H1 (cell line): ENCODE data around the gene AKR1C2. TPM values are rescaled to one million over a fixed set of nuclear protein-coding genes. Genes with fewer than 3 reads are reported as not detected.

Source experiments
- CTCF ChIA-PET: fragments of 300-600 bp; sonication (Branson Sonifier 250); formaldehyde crosslinking; loops from one replicate; lab custom pipeline; 2021; ENCODE audit not compliant: partially characterized antibody; lab: Charles Lee
- POLR2A ChIA-PET: fragments of 300-600 bp; sonication (Branson Sonifier 250); formaldehyde crosslinking; loops from one replicate; lab custom pipeline; 2021; ENCODE audit warnings: inconsistent platforms; ENCODE audit not compliant: partially characterized antibody; lab: Charles Lee
- DNase-seq, 2 experiments: peaks; one replicate each; pipeline versions ENCODE4 v3.0.0 to v3.0.0-alpha.2; 2010 to 2022; ENCODE audit warnings: low spot score in 2 of 2, low read depth in 1 of 2, mixed read lengths in 1 of 2
- FAIRE-seq: peaks from 2 replicates; lab custom pipeline; 2011; peaks lifted over from hg19 to GRCh38; lab: Jason Lieb, UNC
- H2AFZ ChIP-seq: 2 replicates; pipeline ENCODE4 v1.8.1; 2012; ENCODE audit warnings: low read length, inconsistent platforms
- H2AK5ac ChIP-seq: 2 replicates; pipeline ENCODE4 v1.6.1; 2013; ENCODE audit warnings: low read depth, low read length
- H2BK120ac ChIP-seq: replicated peaks from 2 replicates; pipeline ENCODE3; 2013; ENCODE audit warnings: low read depth, low read length, inconsistent platforms
- H2BK12ac ChIP-seq: 2 replicates; pipeline ENCODE4 v1.6.1; 2013; ENCODE audit warnings: low read depth, low read length
- H2BK15ac ChIP-seq: 2 replicates; pipeline ENCODE4 v1.6.1; 2013; ENCODE audit warnings: low read length
- H2BK20ac ChIP-seq: 2 replicates; pipeline ENCODE4 v1.6.1; 2013; ENCODE audit warnings: low read length
- H2BK5ac ChIP-seq: 2 replicates; pipeline ENCODE4 v1.6.1; 2013; ENCODE audit warnings: low read depth, low read length
- H3K14ac ChIP-seq: 2 replicates; pipeline ENCODE4 v1.6.1; 2013; ENCODE audit warnings: inconsistent platforms; ENCODE audit not compliant: insufficient read length
- H3K18ac ChIP-seq: 2 replicates; pipeline ENCODE4 v1.6.1; 2013; ENCODE audit warnings: low read length; ENCODE audit errors: extremely low read depth
- H3K23ac ChIP-seq: 2 replicates; pipeline ENCODE4 v1.6.1; 2013; ENCODE audit warnings: inconsistent platforms; ENCODE audit not compliant: insufficient read length
- H3K23me2 ChIP-seq: 2 replicates; pipeline ENCODE4 v1.6.1; 2013; ENCODE audit warnings: low read depth, low read length
- H3K27ac ChIP-seq: 2 replicates; pipeline ENCODE4 v1.6.1; 2011; ENCODE audit warnings: low read depth, low read length, inconsistent platforms
- H3K27me3 ChIP-seq, 4 experiments: replicated peaks in 1 of 4; 1 replicate in 1 of 4; 2 replicates in 3 of 4; pipeline versions ENCODE4 v1.6.1 to v1.8.1; 2011 to 2013; ENCODE audit warnings: low read length in 3 of 4, mild to moderate bottlenecking in 3 of 4, inconsistent platforms in 2 of 4, mixed read lengths in 2 of 4, moderate library complexity in 1 of 4; ENCODE audit not compliant: control insufficient read depth in 3 of 4, insufficient read depth in 3 of 4; ENCODE audit errors: extremely low read depth in 1 of 4
- H3K36me3 ChIP-seq, 4 experiments: 2 replicates each; pipeline versions ENCODE4 v1.6.1 to v1.8.1; 2011 to 2013; ENCODE audit warnings: mild to moderate bottlenecking in 4 of 4, low read length in 3 of 4, moderate library complexity in 2 of 4, control low read depth in 1 of 4, inconsistent platforms in 1 of 4; ENCODE audit not compliant: insufficient read depth in 4 of 4, control insufficient read depth in 2 of 4
- H3K4ac ChIP-seq: replicated peaks from 2 replicates; pipeline ENCODE3; 2013; ENCODE audit warnings: low read length, low read depth, mixed read lengths, inconsistent platforms; ENCODE audit not compliant: insufficient read length
- H3K4me1 ChIP-seq, 4 experiments: replicated peaks in 1 of 4; 1 replicate in 1 of 4; 2 replicates in 3 of 4; pipeline versions ENCODE4 v1.6.1 to v1.8.1; 2011 to 2013; ENCODE audit warnings: low read length in 3 of 4, inconsistent platforms in 2 of 4, mixed read lengths in 1 of 4; ENCODE audit not compliant: insufficient read depth in 4 of 4, control insufficient read depth in 3 of 4
- H3K4me2 ChIP-seq, 2 experiments: 2 replicates each; pipeline versions ENCODE4 v1.6.1 to v1.8.1; 2011 to 2013; ENCODE audit warnings: low read depth in 2 of 2, low read length in 2 of 2, control low read depth in 1 of 2, inconsistent platforms in 1 of 2, mild to moderate bottlenecking in 1 of 2; ENCODE audit not compliant: insufficient read depth in 1 of 2
- H3K4me3 ChIP-seq, 4 experiments: fragments of 200-600, 300-600 bp in 1 of 4; sonication (generic), shearing (Covaris generic), sonication (Bioruptor Twin) in 1 of 4; 2 replicates each; pipeline versions ENCODE4 v1.5.1 to v1.8.1; 2011 to 2016; ENCODE audit warnings: low read length in 4 of 4, low read depth in 3 of 4, control low read depth in 2 of 4, inconsistent platforms in 2 of 4, mild to moderate bottlenecking in 2 of 4, mixed read lengths in 1 of 4, moderate library complexity in 1 of 4; ENCODE audit not compliant: insufficient read depth in 2 of 4; ENCODE audit errors: extremely low read depth in 1 of 4
- H3K56ac ChIP-seq: replicated peaks from 2 replicates; pipeline ENCODE3; 2013; ENCODE audit warnings: low read depth, mild to moderate bottlenecking, mixed read lengths, low read length, inconsistent platforms; ENCODE audit not compliant: insufficient read length
- H3K79me1 ChIP-seq: 2 replicates; pipeline ENCODE4 v1.6.1; 2013; ENCODE audit warnings: low read depth, low read length, control low read depth
- H3K79me2 ChIP-seq, 2 experiments: 2 replicates each; pipeline versions ENCODE4 v1.6.1 to v1.8.1; 2012 to 2013; ENCODE audit warnings: low read length in 2 of 2, mild to moderate bottlenecking in 2 of 2, inconsistent platforms in 1 of 2; ENCODE audit not compliant: insufficient read depth in 2 of 2, control insufficient read depth in 1 of 2
- H3K9ac ChIP-seq, 4 experiments: replicated peaks in 1 of 4; 1 replicate in 1 of 4; 2 replicates in 3 of 4; pipeline versions ENCODE4 v1.6.1 to v1.8.1; 2011 to 2013; ENCODE audit warnings: low read depth in 3 of 4, low read length in 3 of 4, control low read depth in 2 of 4, mild to moderate bottlenecking in 2 of 4, moderate library complexity in 2 of 4, inconsistent platforms in 1 of 4; ENCODE audit errors: extremely low read depth in 1 of 4
- H3K9me3 ChIP-seq, 2 experiments: 2 replicates each; pipeline versions ENCODE4 v1.6.1 to v1.8.1; 2012 to 2013; ENCODE audit warnings: mild to moderate bottlenecking in 2 of 2, moderate library complexity in 2 of 2, control low read depth in 1 of 2, inconsistent platforms in 1 of 2, low read depth in 1 of 2, low read length in 1 of 2, mixed read lengths in 1 of 2; ENCODE audit not compliant: insufficient read depth in 2 of 2
- H4K20me1 ChIP-seq, 2 experiments: replicated peaks in 1 of 2; 2 replicates each; pipeline versions ENCODE3 to v1.8.1; 2011 to 2013; ENCODE audit warnings: inconsistent platforms in 2 of 2, low read length in 2 of 2, mild to moderate bottlenecking in 1 of 2; ENCODE audit not compliant: insufficient read depth in 2 of 2, control insufficient read depth in 1 of 2
- H4K5ac ChIP-seq: 2 replicates; pipeline ENCODE4 v1.6.1; 2013; ENCODE audit warnings: low read length, low read depth, mixed read lengths, inconsistent platforms; ENCODE audit not compliant: insufficient read length
- H4K8ac ChIP-seq: 2 replicates; pipeline ENCODE4 v1.8.0; 2013; ENCODE audit warnings: mild to moderate bottlenecking, moderate library complexity, low read length, inconsistent platforms; ENCODE audit not compliant: insufficient read depth; ENCODE audit errors: extremely low read depth
- H4K91ac ChIP-seq: replicated peaks from 2 replicates; pipeline ENCODE3; 2013; ENCODE audit warnings: low read length, mixed read lengths, inconsistent platforms; ENCODE audit not compliant: insufficient read length
- BACH1 ChIP-seq: IDR thresholded peaks from 2 replicates; pipeline ENCODE4 v1.6.1; 2012; ENCODE audit warnings: low read length, improper control_type of control experiment
- CTBP2 ChIP-seq: IDR thresholded peaks from 2 replicates; pipeline ENCODE4 v1.7.0; 2011; ENCODE audit warnings: borderline replicate concordance, mild to moderate bottlenecking, moderate library complexity, mixed read lengths, low read length; ENCODE audit not compliant: insufficient read depth, insufficient read length
- POLR2A ChIP-seq, 2 experiments: IDR thresholded peaks; 1 replicate in 1 of 2; 2 replicates in 1 of 2; pipeline ENCODE4 v1.6.1; 2011; ENCODE audit warnings: low read depth in 2 of 2, low read length in 2 of 2, mild to moderate bottlenecking in 2 of 2; ENCODE audit errors: control extremely low read depth in 1 of 2
- RBBP5 ChIP-seq: IDR thresholded peaks from 2 replicates; pipeline ENCODE4 v1.7.1; 2012; ENCODE audit warnings: low read depth, mild to moderate bottlenecking, inconsistent platforms, low read length, moderate library complexity, borderline replicate concordance
- RFX5 ChIP-seq: IDR thresholded peaks from 2 replicates; pipeline ENCODE4 v1.6.1; 2011; ENCODE audit warnings: low read depth, low read length, improper control_type of control experiment, borderline replicate concordance
- RXRA ChIP-seq: IDR thresholded peaks from 2 replicates; pipeline ENCODE4 v1.6.1; 2011; ENCODE audit warnings: low read depth, mild to moderate bottlenecking, low read length, moderate library complexity; ENCODE audit not compliant: insufficient read depth
- SP4 ChIP-seq: IDR thresholded peaks from 2 replicates; pipeline ENCODE4 v1.6.1; 2012; ENCODE audit warnings: low read length, inconsistent platforms
- TAF1 ChIP-seq: IDR thresholded peaks from 2 replicates; pipeline ENCODE4 v1.6.1; 2011; ENCODE audit warnings: mild to moderate bottlenecking, low read depth, low read length
- TAF7 ChIP-seq: optimal IDR thresholded peaks from 2 replicates; pipeline ENCODE3; 2011; ENCODE audit warnings: low read depth, mild to moderate bottlenecking, inconsistent platforms, low read length, moderate library complexity, borderline replicate concordance
- TCF12 ChIP-seq: IDR thresholded peaks from 2 replicates; pipeline ENCODE4 v1.6.1; 2011; ENCODE audit warnings: low read depth, mild to moderate bottlenecking, low read length
- YY1 ChIP-seq: IDR thresholded peaks from 2 replicates; pipeline ENCODE4 v1.6.1; 2011; ENCODE audit warnings: low read depth, mild to moderate bottlenecking, low read length
- WGBS, 2 experiments: shearing (Covaris generic) in 1 of 2; methylation state at CpG; one replicate each; pipeline versions ENCODE4 v1.1.6 to v1.1.7; 2013 to 2015; ENCODE audit warnings: low lambda C conversion rate in 2 of 2, mixed read lengths in 2 of 2, inconsistent platforms in 1 of 2, low coverage in 1 of 2, missing lambda C conversion rate in 1 of 2; ENCODE audit not compliant: insufficient replicate concordance in 2 of 2, insufficient coverage in 1 of 2, insufficient read length in 1 of 2; ENCODE audit errors: extremely low coverage in 1 of 2, missing lambda C conversion rate in 1 of 2; 5-methylcytosine and 5-hydroxymethylcytosine counted together
- polyA plus RNA-seq, 7 experiments: library from polyadenylated mRNA; depleted of rRNA in 3 of 7; stranded (reverse) in 5 of 7; unstranded in 2 of 7; fragments of >200 nt in 5 of 7; fragments of 200-250 nt in 2 of 7; gene quantifications; 1 replicate in 5 of 7; 2 replicates in 1 of 7; 4 replicates in 1 of 7; pipeline versions ENCODE4 v1.2.1 to v1.2.3, GENCODE V29; 2011 to 2013; ENCODE audit warnings: missing spikeins in 2 of 7, mixed read lengths in 2 of 7
- total RNA-seq: library from RNA; stranded (reverse); fragmentation: NEBNext Ultra II Directional; extraction: Animal tissue kit (Norgen Biotek cat#: 25700); gene quantifications from 2 replicates; pipeline ENCODE4 v1.2.1, GENCODE V29; 2021

Gene AKR1C2
- total and polyA plus RNA-seq, 2 of the 8 experiments (the other 6 are each of a cell fraction or from before 2014, with no cell fraction given) = 0.77 to 1.2 TPM

DNA sequence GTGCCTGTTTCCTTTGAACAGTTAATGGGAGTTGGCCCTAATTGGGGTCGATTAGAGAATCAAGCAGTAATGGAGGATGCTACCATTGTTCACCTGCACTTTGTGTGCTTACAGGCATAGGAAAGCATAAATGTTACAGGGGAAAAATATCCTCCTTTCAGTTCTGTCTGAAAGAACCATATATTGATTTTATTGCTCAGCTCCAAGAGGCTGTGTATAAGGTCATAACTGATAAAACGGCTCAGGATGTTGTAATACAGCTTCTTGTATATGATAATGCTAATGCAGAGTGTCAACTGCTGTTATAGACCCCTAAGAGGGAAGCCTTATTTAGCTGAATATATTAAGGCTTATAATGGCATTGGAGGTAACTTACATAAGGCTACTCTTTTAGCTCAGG is 32.9 kb upstream of the AKR1C2 start:
- H3K4me2 ChIP-seq = no peak overlapping the region
- H2BK20ac ChIP-seq = no peak overlapping the region
- H3K23me2 ChIP-seq = no peaks in the 10 kb centered on the region
- H2BK12ac ChIP-seq = no peak overlapping the region
- no peak for TF ChIP-seq RBBP5
- TF ChIP-seq TAF1 = no peak
- TF ChIP-seq TAF7 = no peak
- no peak for TF ChIP-seq CTBP2
- TF ChIP-seq POLR2A (IDR thresholded peaks at IDR 0.05; ENCODE audit: control extremely low read depth in 1 of 2, low read depth in 2 of 2, low read length in 2 of 2) = no peak
- no peak for TF ChIP-seq YY1
- no peak for TF ChIP-seq TCF12
- TF ChIP-seq RXRA = no peak
- TF ChIP-seq BACH1 = no peak
- TF ChIP-seq SP4 = no peak
- TF ChIP-seq RFX5 = no peak
- H3K79me1 ChIP-seq = no peaks in the 10 kb centered on the region
- H3K4me1 ChIP-seq = no peaks in the 10 kb centered on the region
- no peaks in the 10 kb centered on the region for H3K79me2 ChIP-seq
- H3K14ac ChIP-seq = no peak overlapping the region
- no peak overlapping the region for H2BK120ac ChIP-seq
- no peak overlapping the region for H4K8ac ChIP-seq
- H3K4me3 ChIP-seq = no peak overlapping the region
- no peak overlapping the region for H3K4ac ChIP-seq
- H4K20me1 ChIP-seq = no peaks in the 10 kb centered on the region
- H2BK15ac ChIP-seq = no peak overlapping the region
- no peak overlapping the region for H3K27ac ChIP-seq
- H4K91ac ChIP-seq = no peak overlapping the region
- no peak overlapping the region for H3K9ac ChIP-seq
- no peak overlapping the region for H3K23ac ChIP-seq
- no peaks in the 10 kb centered on the region for H3K27me3 ChIP-seq
- H3K18ac ChIP-seq = no peak overlapping the region
- no peak overlapping the region for H3K56ac ChIP-seq
- ChIA-PET CTCF (interaction anchor here (1.2 to 2.5 kb wide), 3 partner anchors 10 to 246 kb away, joined by 3 to 19 read pairs (median 5); no protein-coding TSS in a partner anchor), POLR2A (interaction anchor here (0.6 kb wide), 1 partner anchor 212 kb away, joined by 4 read pairs; no protein-coding TSS in a partner anchor)
- H3K36me3 ChIP-seq = no peaks in the 10 kb centered on the region
- 86% methylated on average over 2 of the region's 2 CpGs; no CpG with 5 or more reads in 1 of the 2 experiments for WGBS, 2 experiments
- H2AK5ac ChIP-seq = no peak overlapping the region
- no peak overlapping the region for H4K5ac ChIP-seq
- FAIRE-seq (no peak), DNase-seq (no peak)
- H2BK5ac ChIP-seq = no peak overlapping the region
- H3K9me3 ChIP-seq = peaks cover 3 to 6% of the 10 kb centered on the region in 2 experiments; a peak in 2 of 4 replicates
- no peak overlapping the region for H2AFZ ChIP-seq
